ENCODE results near the gene ATCAY.
"Not testable (repeated sequence)": the region's sequence is repeated elsewhere in the genome, so short reads cannot be mapped to it uniquely, and the experiment has no call there.

The ATCAY gene

GRCh38 chr19:3904233-3904632 lies 23.7 kb downstream of the ATCAY start:
- no peak for DNase-seq

GRCh38 chr19:3907626-3908265 lies 27.3 kb downstream of the ATCAY start:
- no peak for DNase-seq

DNA sequence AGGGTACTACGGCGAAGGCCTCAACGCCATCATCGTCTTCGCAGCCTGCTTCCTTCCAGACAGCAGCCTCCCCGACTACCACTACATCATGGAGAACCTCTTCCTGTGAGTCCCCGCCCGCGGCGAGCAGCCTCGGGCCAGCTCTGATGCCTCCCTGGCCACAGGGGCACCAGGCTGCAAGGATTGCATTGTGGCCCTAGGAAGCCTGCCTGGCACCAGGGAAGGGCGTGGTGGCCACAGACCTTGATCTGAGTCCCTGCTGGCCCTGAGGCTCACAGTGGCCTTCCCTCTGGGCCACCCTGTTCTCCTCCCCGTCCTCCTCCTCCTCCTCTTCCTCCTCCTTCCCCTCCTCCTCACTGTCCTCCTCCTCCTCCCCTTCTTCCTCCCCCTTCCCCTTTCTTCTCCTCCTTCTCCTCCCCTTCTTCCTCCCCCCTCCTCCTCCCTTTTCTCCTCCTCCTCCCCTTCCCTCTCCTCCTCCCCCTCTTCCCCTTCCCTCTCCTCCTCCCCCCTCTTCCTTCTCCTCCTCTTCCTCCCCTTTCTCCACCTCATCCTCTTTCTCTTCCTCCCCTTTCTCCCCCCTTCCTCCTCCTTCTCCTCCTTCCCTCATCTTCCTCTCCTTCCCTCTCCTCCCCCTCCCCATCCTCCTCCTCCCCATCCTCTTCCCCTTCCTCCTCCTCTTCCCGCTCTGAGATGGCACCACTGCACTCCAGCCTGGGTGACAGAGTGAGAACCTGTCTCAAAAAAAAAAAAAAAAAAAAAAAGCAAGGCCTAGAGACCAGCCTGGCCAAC lies 28.0 kb downstream of the ATCAY start:
- DNase-seq, result no peak

- no peak for DNase-seq
These were observed 29.6 kb downstream of the ATCAY start for GRCh38 chr19:3910105-3910504.

DNA sequence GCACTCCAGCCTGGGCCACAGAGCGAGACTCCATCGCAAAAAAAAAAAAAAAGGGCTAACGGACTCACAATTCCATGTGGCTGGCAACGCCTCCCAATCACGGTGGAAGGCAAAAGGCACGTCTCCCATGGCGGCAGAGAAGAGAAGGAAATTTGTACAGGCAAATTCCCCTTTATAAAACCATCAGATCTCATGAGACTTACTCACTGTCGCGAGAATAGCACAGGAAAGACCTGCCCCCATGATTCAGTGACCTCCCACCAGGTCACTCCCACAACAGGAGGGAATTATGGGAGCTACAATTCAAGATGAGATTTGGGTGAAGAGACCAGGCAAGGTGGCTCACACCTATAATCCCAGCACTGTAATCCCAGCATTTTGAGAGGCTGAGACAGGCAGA lies 33.7 kb downstream of the ATCAY start:
- no peak for DNase-seq

GRCh38 chr19:3916033-3916432 lies 35.5 kb downstream of the ATCAY start:
- no peak for DNase-seq

DNA sequence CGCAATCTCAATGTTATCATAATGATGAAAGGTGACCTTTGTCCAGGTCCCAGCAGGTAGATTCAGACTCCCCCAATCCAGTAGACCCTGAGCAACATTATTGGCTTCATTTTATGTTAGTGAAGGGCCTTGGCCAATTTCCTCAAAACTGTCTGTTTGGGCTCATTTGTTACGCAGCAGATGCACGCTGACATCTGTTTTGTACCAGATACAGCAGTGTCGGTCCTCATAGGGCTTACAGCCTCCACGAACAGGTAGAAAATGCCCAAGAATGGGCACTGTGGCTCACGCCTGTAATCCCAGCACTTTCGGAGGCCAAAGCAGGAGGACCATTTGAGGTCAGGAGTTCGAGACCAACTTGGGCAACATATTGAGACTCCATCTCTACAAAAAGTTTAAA lies 39.3 kb downstream of the ATCAY start:
- no peak for DNase-seq

GRCh38 chr19:3923096-3923758 lies 42.7 kb downstream of the ATCAY start:
- no peak for DNase-seq

GRCh38 chr19:3923912-3924311 lies 43.4 kb downstream of the ATCAY start:
- DNase-seq, result no peak

- DNase-seq, result no peak
These were observed 50.6 kb downstream of the ATCAY start for GRCh38 chr19:3931041-3931440.

- DNase-seq, result no peak
These were observed 52.7 kb downstream of the ATCAY start, which contains the start of gene NMRK2 for GRCh38 chr19:3932931-3933810. TSS of gene NMRK2 (plus strand) at chr19:3933069. CDS start at chr19:3933672, 603 bp downstream.

- DNase-seq, result no peak
These were observed 56.3 kb downstream of the ATCAY start for GRCh38 chr19:3936506-3937442.

DNA sequence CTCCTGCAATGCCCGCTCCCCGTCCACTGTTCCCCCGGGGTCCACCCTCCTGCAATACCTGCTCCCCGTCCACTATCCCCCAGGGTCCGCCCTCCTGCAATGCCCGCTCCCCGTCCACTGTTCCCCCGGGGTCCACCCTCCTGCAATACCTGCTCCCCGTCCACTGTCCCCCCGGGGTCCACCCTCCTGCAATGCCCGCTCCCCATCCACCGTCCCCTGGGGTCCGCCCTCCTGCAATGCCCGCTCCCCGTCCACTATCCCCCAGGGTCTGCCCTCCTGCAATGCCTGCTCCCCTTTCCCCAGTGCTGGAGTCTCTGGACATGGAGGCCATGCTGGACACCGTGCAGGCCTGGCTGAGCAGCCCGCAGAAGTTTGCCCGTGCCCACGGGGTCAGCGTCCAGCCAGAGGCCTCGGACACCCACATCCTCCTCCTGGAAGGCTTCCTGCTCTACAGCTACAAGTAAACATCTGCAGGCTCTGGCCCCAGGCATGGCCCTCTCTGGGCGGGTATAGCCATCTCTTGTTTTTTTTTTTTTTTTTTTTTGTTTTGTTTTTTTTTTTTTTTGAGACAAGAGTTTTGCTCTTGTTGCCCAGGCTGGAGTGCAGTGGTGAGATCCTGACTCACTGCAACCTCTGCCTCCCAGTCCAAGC lies 57.9 kb downstream of the ATCAY start:
- not testable (repeated sequence) for DNase-seq

DNA sequence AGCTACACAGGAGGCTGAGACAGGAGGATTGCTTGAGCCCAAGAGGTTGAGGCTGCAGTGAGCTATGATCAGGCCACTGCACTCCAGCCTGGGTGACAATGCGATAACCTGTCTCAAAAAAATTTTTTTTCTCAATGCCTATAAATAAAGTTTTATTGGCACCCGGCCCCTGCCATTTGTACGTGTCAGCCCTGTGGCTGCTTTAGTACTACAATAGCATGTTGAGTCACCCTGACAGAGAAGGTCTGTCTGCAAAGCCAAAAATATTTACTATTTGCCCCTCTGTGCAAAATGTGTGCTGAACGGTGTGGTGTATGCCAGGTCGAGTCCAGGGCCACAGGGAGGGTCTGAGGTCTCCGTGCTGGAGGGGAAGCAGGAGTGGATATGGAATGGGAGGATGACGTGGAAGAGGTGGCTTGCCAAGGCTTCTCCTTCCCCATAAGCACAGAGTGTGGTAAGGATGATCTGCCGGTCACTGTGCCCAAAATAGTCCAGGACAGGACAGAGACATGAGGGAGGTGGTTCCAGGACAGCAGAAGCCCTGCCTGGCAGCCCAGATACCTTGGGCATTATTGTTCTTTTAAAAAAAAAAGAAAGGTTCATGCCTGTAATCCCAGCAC lies 62.4 kb downstream of the ATCAY start:
- no peak for DNase-seq

DNA sequence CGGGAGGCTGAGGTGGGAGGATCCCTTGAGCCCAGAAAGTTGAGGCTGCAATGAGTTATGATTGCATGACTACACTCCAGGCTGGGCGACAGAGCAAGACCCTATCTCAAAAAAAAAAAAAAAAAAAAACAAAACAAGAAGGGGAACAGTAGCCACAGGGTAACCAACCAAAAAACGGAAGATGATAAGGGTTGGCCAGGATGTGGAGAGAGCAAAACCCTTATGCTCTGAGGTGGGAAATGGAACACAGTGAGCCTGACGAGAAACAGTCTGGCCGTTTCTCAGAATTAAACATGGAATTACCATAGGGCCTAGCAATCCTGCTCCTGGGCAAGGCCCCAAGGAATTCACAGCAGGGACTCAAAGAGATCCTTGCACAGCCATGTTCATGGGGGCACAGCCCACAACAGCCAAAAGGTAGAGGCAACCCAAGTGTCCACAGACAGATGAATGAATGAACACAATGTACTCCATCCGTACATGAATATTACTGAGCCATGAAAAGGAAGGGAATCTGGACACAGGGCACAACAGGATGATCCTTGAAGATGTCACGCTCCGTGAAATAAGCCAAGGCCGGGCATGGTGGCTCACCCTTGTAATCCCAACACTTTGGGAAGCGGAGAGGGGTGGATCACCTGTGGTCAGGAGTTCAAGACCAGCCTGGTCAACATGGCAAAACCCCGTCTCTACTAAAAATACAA lies 63.7 kb downstream of the ATCAY start:
- no peak for DNase-seq

DNA sequence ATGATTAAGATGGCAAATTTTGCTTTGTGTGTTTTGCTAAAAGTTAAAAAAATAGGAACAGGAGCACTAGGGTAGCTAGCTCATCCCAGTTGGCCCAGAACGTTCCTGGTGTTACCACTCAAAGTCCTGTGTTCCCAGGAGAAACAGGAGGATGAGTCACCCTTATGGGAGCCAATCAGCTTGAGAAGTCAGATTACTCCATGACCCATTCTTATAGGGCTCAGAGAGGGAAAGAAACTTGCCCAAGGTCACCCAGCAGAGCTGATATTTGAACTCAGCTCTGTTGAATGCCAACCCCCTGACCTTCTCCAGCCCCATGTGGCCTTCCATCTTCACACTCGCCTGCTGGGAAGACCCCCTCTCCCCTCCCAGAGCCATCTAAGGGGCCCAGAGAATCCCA lies 65.4 kb downstream of the ATCAY start:
- DNase-seq, result no peak

DNA sequence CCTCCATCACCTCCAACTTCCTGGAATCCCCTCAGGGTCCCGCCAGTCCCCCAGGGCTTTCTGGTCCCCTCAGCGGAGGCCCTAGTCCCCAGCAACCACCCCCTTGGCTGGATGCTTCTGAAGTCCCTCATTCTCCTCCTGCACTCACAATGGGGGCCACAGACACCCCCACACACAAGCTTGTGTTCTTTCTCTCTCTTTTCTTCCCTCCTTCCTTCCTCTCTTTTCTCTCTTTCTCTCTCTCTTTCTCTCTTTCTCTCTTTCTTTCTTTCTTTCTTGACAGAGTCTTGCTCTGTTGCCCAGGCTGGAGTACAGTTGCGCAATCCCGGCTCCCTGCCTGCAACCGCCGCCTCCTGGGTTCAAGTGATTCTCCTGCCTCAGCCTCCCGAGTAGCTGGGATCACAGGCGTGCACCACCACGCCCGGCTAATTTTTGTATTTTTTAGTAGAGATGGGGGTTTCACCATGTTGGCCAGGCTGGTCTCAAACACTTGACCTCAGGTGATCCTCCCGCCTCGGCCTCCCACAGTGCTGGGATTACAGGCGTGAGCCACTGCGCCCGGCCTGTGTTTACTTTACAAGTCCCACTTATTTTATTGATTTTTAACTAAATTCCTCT lies 66.9 kb downstream of the ATCAY start:
- DNase-seq, result not testable (repeated sequence)

- DNase-seq, result no peak
These were observed 68.8 kb downstream of the ATCAY start for GRCh38 chr19:3949294-3949693.

Measured in CD4-positive, alpha-beta T cell treated with Interleukin-17A for 4 hours (primary cell).